ENCODE measurements around the gene RPL29.

- TF ChIP-seq CTCF (IDR thresholded peaks at IDR 0.05): no peak
- no peak for TF ChIP-seq POLR2A (IDR thresholded peaks at IDR 0.05)
Observed at GRCh38 chr3:51945926-51946705, 49.6 kb downstream of the RPL29 start.

Data from body of pancreas (tissue), 4 donors.